Ascending aorta (tissue), 2 donors: Measurements from ENCODE around the gene MAP4K1. TPM values are rescaled to one million over a fixed set of nuclear protein-coding genes. Genes with fewer than 3 reads are reported as not detected.

Experiments
- DNase-seq, 2 donors: peaks; one replicate each; pipeline ENCODE4 v3.0.0-alpha.2; 2019; ENCODE audit warnings: low spot score in 2 of 2
- H3K27ac ChIP-seq, 2 donors: fragments of 200-600 bp; sonication (generic); one replicate each; pipeline ENCODE4 v1.5.1; 2016 to 2017; ENCODE audit warnings: mild to moderate bottlenecking in 1 of 2
- H3K27me3 ChIP-seq: fragments of 200-600 bp; sonication (generic); one replicate; pipeline ENCODE4 v1.5.1; 2017
- H3K36me3 ChIP-seq, 2 donors: fragments of 200-600 bp; sonication (generic); one replicate each; pipeline ENCODE4 v1.5.1; 2016
- H3K4me1 ChIP-seq, 2 donors: fragments of 200-600 bp; sonication (generic); one replicate each; pipeline ENCODE4 v1.5.1; 2016 to 2017; ENCODE audit warnings: mild to moderate bottlenecking in 1 of 2
- H3K4me3 ChIP-seq, 2 donors: fragments of 200-600 bp; sonication (generic); one replicate each; pipeline ENCODE4 v1.5.1; 2016 to 2017; ENCODE audit warnings: mild to moderate bottlenecking in 1 of 2
- H3K9me3 ChIP-seq, 2 donors: fragments of 200-600 bp; sonication (generic); one replicate each; pipeline ENCODE4 v1.5.1; 2016
- CTCF ChIP-seq, 3 experiments: fragments of 200-600 bp in 2 of 3; fragments of 450-650 bp in 1 of 3; sonication (generic) in 2 of 3; IDR thresholded peaks; one replicate each; pipeline ENCODE4 v1.5.1; 2016 to 2019; ENCODE audit warnings: antibody characterized with exemption in 3 of 3, mild to moderate bottlenecking in 1 of 3, moderate library complexity in 1 of 3
- intact Hi-C: fragments of 100-400 bp; cut with DNase I; formaldehyde crosslinking; loops from one replicate; pipeline ENCODE4 v1.15.1; 2023
- total RNA-seq: library from RNA; depleted of rRNA; stranded (reverse); fragments of >200 nt; gene quantifications from one replicate; pipeline ENCODE4 v1.1.0, GENCODE V29; 2016

Gene MAP4K1
- total RNA-seq, 1 donor from 2014 or later = 15.1 TPM

DNA sequence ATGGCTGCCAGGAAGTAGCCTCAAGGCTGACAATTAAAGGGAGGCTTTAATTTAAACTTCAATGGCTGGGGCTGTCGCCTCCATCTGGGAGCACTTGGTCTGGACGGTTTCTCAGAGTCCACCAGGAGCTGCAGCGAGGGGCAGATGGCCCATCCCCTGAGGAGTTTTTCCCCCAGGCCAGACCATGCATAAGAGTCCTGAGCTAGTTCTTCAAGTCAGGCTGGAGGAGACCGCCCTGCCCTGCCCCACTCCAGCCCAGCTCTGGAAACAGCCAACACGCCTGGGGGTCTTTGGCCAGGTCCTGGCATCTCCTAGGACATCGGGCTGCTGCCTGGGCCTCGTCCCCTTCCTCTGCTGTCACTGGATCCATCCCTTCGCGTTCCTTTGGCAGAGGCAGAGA lies 24.4 kb upstream of the MAP4K1 start:
- intact Hi-C loops = no loop called here
- peaks cover 3 to 5% of the 10 kb centered on the region in 2 donors for H3K4me1 ChIP-seq
- H3K4me3 ChIP-seq = no peak overlapping the region
- no peak for DNase-seq
- no peaks in the 10 kb centered on the region for H3K9me3 ChIP-seq
- H3K36me3 ChIP-seq = no peaks in the 10 kb centered on the region
- H3K27me3 ChIP-seq = no peaks in the 10 kb centered on the region
- H3K27ac ChIP-seq = no peak overlapping the region
- TF ChIP-seq CTCF (IDR thresholded peaks at IDR 0.05) = no peak

- Histone ChIP-seq H3K27ac (no peak overlapping the region), H3K9me3 (no peaks in the 10 kb centered on the region), H3K27me3 (no peaks in the 10 kb centered on the region), H3K4me3 (no peak overlapping the region), H3K4me1 (no peaks in the 10 kb centered on the region), H3K36me3 (peaks cover 9 to 14% of the 10 kb centered on the region in 2 donors)
- TF ChIP-seq CTCF (IDR thresholded peaks at IDR 0.05) = no peak
- intact Hi-C loops = no loop called here
- DNase-seq = no peak
These were observed 22.6 kb upstream of the MAP4K1 start for GRCh38 chr19:38640368-38640767.

DNA sequence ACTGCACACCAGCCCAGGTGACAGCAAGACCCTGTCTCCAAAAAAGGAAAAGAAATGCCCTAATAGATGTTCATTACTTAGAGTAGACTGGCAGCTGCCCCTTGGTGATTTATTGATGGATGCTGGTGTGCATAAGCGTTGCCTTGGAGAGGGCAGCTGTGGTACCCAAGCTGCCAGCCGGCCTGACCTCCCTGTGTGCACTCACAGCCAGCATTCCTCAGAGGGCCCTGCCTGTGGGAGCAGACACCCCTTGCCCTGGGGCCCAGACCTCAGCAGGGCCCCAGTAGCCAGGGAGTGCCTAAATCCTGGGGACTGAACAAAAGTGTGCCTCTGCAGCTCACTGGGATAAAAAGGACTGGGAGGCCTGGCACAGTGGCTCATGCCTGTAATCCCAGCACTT lies 21.9 kb upstream of the MAP4K1 start:
- H3K4me1 ChIP-seq = peaks cover 0 to 3% of the 10 kb centered on the region in 2 donors
- H3K27ac ChIP-seq = no peak overlapping the region
- no peak for TF ChIP-seq CTCF (IDR thresholded peaks at IDR 0.05)
- intact Hi-C loops = loop anchor here (5.0 kb wide), 1 partner anchor 97 kb away; no protein-coding TSS in a partner anchor
- H3K4me3 ChIP-seq = no peak overlapping the region
- no peak for DNase-seq
- peaks cover 9 to 19% of the 10 kb centered on the region in 2 donors for H3K36me3 ChIP-seq
- no peaks in the 10 kb centered on the region for H3K9me3 ChIP-seq
- no peaks in the 10 kb centered on the region for H3K27me3 ChIP-seq

- intact Hi-C loops = loop anchor here (5.0 kb wide), 1 partner anchor 96 kb away; no protein-coding TSS in a partner anchor
- Histone ChIP-seq H3K9me3 (no peaks in the 10 kb centered on the region), H3K4me3 (no peak overlapping the region), H3K27me3 (no peaks in the 10 kb centered on the region), H3K36me3 (peaks cover 9 to 19% of the 10 kb centered on the region in 2 donors), H3K27ac (no peak overlapping the region), H3K4me1 (peaks cover 0 to 3% of the 10 kb centered on the region in 2 donors)
- no peak for DNase-seq
- TF ChIP-seq CTCF (IDR thresholded peaks at IDR 0.05) = no peak
These were observed 20.7 kb upstream of the MAP4K1 start for GRCh38 chr19:38638461-38638860.

DNA sequence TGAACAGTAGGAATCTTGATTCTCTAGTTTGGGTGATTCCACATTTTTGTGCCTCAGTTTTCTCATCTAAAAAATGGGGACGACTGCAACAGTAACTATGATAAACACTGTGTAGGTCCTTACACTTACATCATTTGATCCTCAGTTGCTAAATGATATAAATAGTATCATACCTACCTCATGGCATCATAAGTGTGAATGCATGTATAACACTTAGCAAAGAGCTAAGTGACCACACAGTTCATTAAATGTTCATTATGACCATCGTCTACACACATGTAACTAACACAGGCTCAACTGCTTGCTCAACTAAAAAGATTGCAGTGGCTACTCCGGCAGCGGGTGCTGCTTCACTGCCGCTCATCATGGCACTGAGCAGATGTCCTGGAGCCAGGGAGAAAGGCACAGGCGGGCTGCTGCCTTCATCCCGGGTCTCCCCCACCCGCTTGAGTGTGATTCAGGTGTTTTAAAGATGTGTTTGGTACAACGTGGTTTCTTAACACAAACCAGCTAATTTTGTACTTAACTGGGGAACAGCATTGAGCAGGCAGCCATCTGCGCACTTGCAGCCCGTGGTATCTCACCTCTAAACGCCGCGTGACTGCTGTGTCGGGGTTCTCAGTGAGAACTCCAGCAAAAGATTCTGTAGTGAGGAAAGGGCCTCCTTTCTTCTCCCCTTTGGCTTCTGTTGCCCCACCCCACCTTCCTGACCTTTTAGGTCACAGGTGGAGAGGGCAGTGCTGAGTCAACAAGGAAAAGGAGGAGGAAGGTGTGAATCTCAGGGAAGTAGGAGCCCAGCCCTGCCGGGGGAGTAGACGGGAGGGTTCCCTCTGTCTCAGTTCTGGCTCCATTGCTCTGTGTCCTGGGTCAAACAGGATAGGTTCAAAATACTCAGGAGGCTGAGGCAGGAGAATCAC lies 18.0 kb upstream of the MAP4K1 start:
- DNase-seq = no peak
- intact Hi-C loops = loop anchor here (2.0 to 5.0 kb wide), 3 partner anchors 93 to 233 kb away; partner anchors contain the start of gene FAM98C
- no peaks in the 10 kb centered on the region for H3K27me3 ChIP-seq
- no peak overlapping the region for H3K4me3 ChIP-seq
- no peaks in the 10 kb centered on the region for H3K9me3 ChIP-seq
- no peak overlapping the region for H3K27ac ChIP-seq
- peaks cover 0 to 3% of the 10 kb centered on the region in 2 donors for H3K4me1 ChIP-seq
- no peak for TF ChIP-seq CTCF (IDR thresholded peaks at IDR 0.05)
- H3K36me3 ChIP-seq = peaks cover 9 to 44% of the 10 kb centered on the region in 2 donors
